Measurements from ENCODE around the gene USP11. TPM values are rescaled to one million over a fixed set of nuclear protein-coding genes. Genes with fewer than 3 reads are reported as not detected.
"Not testable (repeated sequence)": the region's sequence is repeated elsewhere in the genome, so short reads cannot be mapped to it uniquely, and the experiment has no call there.

The USP11 gene
- total RNA-seq, 1 donor from 2014 or later = 106 TPM

GRCh38 chrX:47278691-47279090 is 45.9 kb downstream of the USP11 start:
- Histone ChIP-seq H3K9me3 (ENCODE audit: low read depth) (no peaks in the 10 kb centered on the region), H3K79me2 (ENCODE audit: low read depth) (no peaks in the 10 kb centered on the region), H3K4me3 (no peak overlapping the region), H3K27ac (no peak overlapping the region), H4K20me1 (ENCODE audit: low read depth) (no peaks in the 10 kb centered on the region), H3K36me3 (no peaks in the 10 kb centered on the region), H2AFZ (replicated peaks) (no peak overlapping the region), H3K4me2 (no peak overlapping the region), H3K4me1 (no peaks in the 10 kb centered on the region), H3K9ac (no peak overlapping the region), H3F3A (ENCODE audit: low read depth) (no peaks in the 10 kb centered on the region), H3K27me3 (no peaks in the 10 kb centered on the region)
- DNase-seq (ENCODE audit: low spot score) = no peak
- no peaks in the 10 kb centered on the region for H3K36me3 Mint-ChIP-seq
- peak overlapping the region; percentile 50 for H3K27ac Mint-ChIP-seq
- peaks cover 5% of the 10 kb centered on the region for H3K27me3 Mint-ChIP-seq (ENCODE audit: insufficient read depth, low read depth)
- TF ChIP-seq EZH2 (IDR thresholded peaks at IDR 0.05) = no peak
- TF ChIP-seq, protein P1, sequence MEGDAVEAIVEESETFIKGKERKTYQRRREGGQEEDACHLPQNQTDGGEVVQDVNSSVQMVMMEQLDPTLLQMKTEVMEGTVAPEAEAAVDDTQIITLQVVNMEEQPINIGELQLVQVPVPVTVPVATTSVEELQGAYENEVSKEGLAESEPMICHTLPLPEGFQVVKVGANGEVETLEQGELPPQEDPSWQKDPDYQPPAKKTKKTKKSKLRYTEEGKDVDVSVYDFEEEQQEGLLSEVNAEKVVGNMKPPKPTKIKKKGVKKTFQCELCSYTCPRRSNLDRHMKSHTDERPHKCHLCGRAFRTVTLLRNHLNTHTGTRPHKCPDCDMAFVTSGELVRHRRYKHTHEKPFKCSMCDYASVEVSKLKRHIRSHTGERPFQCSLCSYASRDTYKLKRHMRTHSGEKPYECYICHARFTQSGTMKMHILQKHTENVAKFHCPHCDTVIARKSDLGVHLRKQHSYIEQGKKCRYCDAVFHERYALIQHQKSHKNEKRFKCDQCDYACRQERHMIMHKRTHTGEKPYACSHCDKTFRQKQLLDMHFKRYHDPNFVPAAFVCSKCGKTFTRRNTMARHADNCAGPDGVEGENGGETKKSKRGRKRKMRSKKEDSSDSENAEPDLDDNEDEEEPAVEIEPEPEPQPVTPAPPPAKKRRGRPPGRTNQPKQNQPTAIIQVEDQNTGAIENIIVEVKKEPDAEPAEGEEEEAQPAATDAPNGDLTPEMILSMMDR (IDR thresholded peaks at IDR 0.05) = no peak
- no peak for TF ChIP-seq EZH2phosphoT487 (IDR thresholded peaks at IDR 0.05)
- peaks cover 26% of the 10 kb centered on the region for H3K4me1 Mint-ChIP-seq
- H3K9me3 Mint-ChIP-seq = no peaks in the 10 kb centered on the region
- no peak overlapping the region for H3K4me3 Mint-ChIP-seq

DNA sequence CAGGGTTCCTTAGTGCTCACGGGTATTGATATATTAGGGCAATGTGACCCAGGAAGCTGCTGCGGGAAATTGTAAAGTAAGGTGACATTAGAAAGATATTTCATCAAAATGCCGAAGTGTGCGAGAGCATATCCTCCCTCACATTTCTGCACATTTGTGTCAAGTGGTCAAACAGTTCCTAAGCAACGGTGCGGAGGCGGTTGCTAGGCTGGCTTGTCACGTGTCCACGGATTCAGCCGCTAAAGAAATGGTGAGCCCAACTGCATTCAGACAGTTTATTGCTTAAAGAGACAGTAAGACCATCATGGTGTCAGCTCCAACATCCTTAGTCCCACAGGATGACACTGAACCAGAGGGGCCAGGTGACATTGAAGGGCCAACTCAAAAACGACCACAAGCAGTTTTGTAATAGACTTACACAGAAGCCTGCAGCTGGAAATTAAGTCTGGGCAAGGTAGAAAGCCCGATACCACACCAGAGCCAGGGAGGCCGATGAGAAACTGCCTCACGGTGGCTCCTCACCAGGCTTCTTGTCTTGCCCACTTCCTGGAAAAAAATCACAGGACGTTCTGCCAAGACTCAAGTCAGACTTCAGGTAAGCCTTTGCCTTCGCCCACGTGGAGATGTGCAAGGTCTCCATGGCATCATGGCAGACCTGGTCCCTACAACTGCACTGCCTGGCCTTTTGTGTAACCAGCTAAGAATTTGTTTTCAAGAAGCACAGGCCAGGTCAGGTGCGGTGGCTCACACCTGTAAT is 50.4 kb downstream of the USP11 start:
- no peaks in the 10 kb centered on the region for H3K9me3 ChIP-seq (ENCODE audit: low read depth)
- Mint-ChIP-seq H3K4me3 (peak overlapping the region; percentile 3), H3K36me3 (no peaks in the 10 kb centered on the region), H3K4me1 (peaks cover 39% of the 10 kb centered on the region), H3K27me3 (ENCODE audit: insufficient read depth, low read depth) (peaks cover 4% of the 10 kb centered on the region), H3K27ac (peak overlapping the region; percentile 90), H3K9me3 (no peaks in the 10 kb centered on the region)
- H2AFZ ChIP-seq (replicated peaks) = no peak overlapping the region
- no peaks in the 10 kb centered on the region for H3K36me3 ChIP-seq
- TF ChIP-seq, protein P1 (IDR thresholded peaks at IDR 0.05) = no peak
- TF ChIP-seq EZH2phosphoT487 (IDR thresholded peaks at IDR 0.05) (no peak), EZH2 (IDR thresholded peaks at IDR 0.05) (no peak)
- H3K9ac ChIP-seq = no peak overlapping the region
- no peaks in the 10 kb centered on the region for H3K79me2 ChIP-seq (ENCODE audit: low read depth)
- H3K27me3 ChIP-seq = no peaks in the 10 kb centered on the region
- H3K4me1 ChIP-seq = no peaks in the 10 kb centered on the region
- H3F3A ChIP-seq (ENCODE audit: low read depth) = no peaks in the 10 kb centered on the region
- H3K4me3 ChIP-seq = no peak overlapping the region
- no peak overlapping the region for H3K27ac ChIP-seq
- no peak overlapping the region for H3K4me2 ChIP-seq
- no peak for DNase-seq (ENCODE audit: low spot score)
- H4K20me1 ChIP-seq (ENCODE audit: low read depth) = no peaks in the 10 kb centered on the region

- H3K9me3 Mint-ChIP-seq; H3K4me1 ChIP-seq; H3K36me3 ChIP-seq; H4K20me1 ChIP-seq (ENCODE audit: low read depth); DNase-seq (ENCODE audit: low spot score); H3K27me3 ChIP-seq; H3K27ac ChIP-seq; H2AFZ ChIP-seq (replicated peaks); H3K79me2 ChIP-seq (ENCODE audit: low read depth); H3K36me3 Mint-ChIP-seq; H3K27ac Mint-ChIP-seq; H3K4me3 ChIP-seq; H3K4me3 Mint-ChIP-seq; H3K4me2 ChIP-seq; H3K9me3 ChIP-seq (ENCODE audit: low read depth); H3F3A ChIP-seq (ENCODE audit: low read depth); H3K9ac ChIP-seq; H3K27me3 Mint-ChIP-seq (ENCODE audit: insufficient read depth, low read depth): not testable (repeated sequence)
- TF ChIP-seq, protein P1 (IDR thresholded peaks at IDR 0.05) = peak; percentile 9
- H3K4me1 Mint-ChIP-seq = peaks cover 39% of the 10 kb centered on the region
These were observed 51.8 kb downstream of the USP11 start for GRCh38 chrX:47284616-47285015.

Measured in neural progenitor cell (in vitro differentiated cells).